ENCODE measurements around the gene TMEM131. TPM values are rescaled to one million over a fixed set of nuclear protein-coding genes. Genes with fewer than 3 reads are reported as not detected.
"Not testable (repeated sequence)": the region's sequence is repeated elsewhere in the genome, so short reads cannot be mapped to it uniquely, and the experiment has no call there.

Gene TMEM131
- total RNA-seq, 1 donor from 2014 or later, result 31.7 TPM

DNA sequence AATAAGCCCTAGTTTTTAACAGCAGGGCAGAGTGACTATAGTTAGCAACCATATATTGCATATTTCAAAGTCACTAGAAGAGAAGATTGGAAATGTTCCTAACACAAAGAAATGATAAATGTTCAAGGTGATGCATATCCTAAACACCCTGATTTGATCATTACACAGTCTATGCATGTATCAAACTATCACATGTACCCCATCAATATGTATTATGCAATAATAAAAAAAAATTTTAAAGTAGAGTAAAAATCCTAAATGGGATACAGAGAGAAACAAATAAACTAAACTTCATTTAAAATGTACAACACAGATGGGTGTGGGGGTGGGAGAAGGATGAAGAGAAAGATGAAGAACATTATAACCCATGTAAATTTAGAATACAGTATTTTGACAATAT is 93.9 kb downstream of the TMEM131 start:
- Mint-ChIP-seq H3K36me3 (ENCODE audit: low read depth, unreplicated experiment) (no peaks in the 10 kb centered on the region), H3K4me1 (ENCODE audit: unreplicated experiment) (no peaks in the 10 kb centered on the region), H3K9me3 (ENCODE audit: unreplicated experiment) (no peaks in the 10 kb centered on the region), H3K27me3 (ENCODE audit: unreplicated experiment) (peaks cover 1% of the 10 kb centered on the region), H3K27ac (ENCODE audit: unreplicated experiment) (no peak overlapping the region), H3K4me3 (ENCODE audit: unreplicated experiment) (no peak overlapping the region)
- TF ChIP-seq, protein P1, sequence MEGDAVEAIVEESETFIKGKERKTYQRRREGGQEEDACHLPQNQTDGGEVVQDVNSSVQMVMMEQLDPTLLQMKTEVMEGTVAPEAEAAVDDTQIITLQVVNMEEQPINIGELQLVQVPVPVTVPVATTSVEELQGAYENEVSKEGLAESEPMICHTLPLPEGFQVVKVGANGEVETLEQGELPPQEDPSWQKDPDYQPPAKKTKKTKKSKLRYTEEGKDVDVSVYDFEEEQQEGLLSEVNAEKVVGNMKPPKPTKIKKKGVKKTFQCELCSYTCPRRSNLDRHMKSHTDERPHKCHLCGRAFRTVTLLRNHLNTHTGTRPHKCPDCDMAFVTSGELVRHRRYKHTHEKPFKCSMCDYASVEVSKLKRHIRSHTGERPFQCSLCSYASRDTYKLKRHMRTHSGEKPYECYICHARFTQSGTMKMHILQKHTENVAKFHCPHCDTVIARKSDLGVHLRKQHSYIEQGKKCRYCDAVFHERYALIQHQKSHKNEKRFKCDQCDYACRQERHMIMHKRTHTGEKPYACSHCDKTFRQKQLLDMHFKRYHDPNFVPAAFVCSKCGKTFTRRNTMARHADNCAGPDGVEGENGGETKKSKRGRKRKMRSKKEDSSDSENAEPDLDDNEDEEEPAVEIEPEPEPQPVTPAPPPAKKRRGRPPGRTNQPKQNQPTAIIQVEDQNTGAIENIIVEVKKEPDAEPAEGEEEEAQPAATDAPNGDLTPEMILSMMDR (IDR thresholded peaks at IDR 0.05; ENCODE audit: unreplicated experiment), result no peak
- no peak for DNase-seq (ENCODE audit: low spot score)

DNA sequence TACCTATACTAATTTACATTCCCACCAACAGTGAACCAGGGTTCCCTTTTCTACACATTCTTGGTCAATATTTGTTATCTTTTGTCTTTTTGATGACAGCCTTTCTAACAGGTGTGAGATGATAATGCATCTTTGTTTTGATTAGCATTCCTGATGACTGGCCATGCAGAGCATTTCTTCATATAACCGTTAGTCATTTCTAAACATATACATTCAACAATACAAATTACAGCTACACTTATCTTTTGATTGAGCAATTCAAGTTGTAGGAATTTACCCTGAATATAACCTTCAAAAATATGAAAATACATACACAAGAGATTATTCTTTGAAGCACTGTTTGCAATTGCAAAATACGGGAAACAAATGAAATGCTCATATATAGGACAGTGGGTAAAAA is 94.9 kb downstream of the TMEM131 start:
- H3K4me1 Mint-ChIP-seq (ENCODE audit: unreplicated experiment), result no peaks in the 10 kb centered on the region
- H3K27me3 Mint-ChIP-seq (ENCODE audit: unreplicated experiment), result peaks cover 1% of the 10 kb centered on the region
- TF ChIP-seq, protein P1 (IDR thresholded peaks at IDR 0.05; ENCODE audit: unreplicated experiment), result no peak
- no peaks in the 10 kb centered on the region for H3K36me3 Mint-ChIP-seq (ENCODE audit: low read depth, unreplicated experiment)
- H3K4me3 Mint-ChIP-seq (ENCODE audit: unreplicated experiment), result no peak overlapping the region
- no peak for DNase-seq (ENCODE audit: low spot score)
- H3K9me3 Mint-ChIP-seq (ENCODE audit: unreplicated experiment), result no peaks in the 10 kb centered on the region
- no peak overlapping the region for H3K27ac Mint-ChIP-seq (ENCODE audit: unreplicated experiment)

DNA sequence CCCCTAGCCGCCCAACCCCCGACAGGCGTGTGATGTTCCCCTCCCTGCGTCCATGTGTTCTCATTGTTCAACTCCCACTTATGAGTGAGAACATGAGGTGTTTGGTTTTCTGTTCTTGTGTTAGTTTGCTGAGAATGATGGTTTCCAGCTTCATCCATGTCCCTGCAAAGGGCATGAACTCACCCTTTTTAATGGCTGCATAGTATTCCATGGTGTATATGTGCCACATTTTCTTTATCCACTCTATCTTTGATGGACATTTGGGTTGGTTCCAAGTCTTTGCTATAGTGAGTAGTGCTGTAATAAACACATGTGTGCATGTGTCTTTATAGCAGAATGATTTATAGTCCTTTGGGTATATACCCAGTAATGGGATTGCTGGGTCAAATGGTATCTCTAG is 102.7 kb downstream of the TMEM131 start:
- H3K27me3 Mint-ChIP-seq (ENCODE audit: unreplicated experiment), result not testable (repeated sequence)

DNA sequence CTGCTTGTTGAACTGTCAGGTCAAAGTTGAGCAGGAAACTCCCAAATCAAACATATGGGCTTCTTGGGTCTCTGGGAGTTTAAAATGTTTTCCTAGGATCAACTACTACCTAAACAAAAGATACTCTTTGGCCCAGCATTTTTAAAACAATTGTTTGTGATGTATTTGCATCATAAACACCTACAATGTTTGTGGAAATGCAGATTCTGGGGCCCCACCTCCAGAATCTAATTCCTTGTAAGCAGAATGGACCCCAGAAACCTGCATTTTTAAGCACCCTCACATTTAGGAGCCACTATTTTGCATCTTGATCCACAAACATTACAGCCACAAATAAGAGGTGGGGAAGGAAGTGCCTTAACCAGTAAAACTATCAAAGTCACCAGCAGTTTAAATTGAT is 104.1 kb downstream of the TMEM131 start:
- Mint-ChIP-seq H3K36me3 (ENCODE audit: low read depth, unreplicated experiment) (peaks cover 9% of the 10 kb centered on the region), H3K4me1 (ENCODE audit: unreplicated experiment) (peaks cover 6% of the 10 kb centered on the region), H3K27ac (ENCODE audit: unreplicated experiment) (no peak overlapping the region), H3K27me3 (ENCODE audit: unreplicated experiment) (no peaks in the 10 kb centered on the region), H3K4me3 (ENCODE audit: unreplicated experiment) (no peak overlapping the region), H3K9me3 (ENCODE audit: unreplicated experiment) (no peaks in the 10 kb centered on the region)
- DNase-seq (ENCODE audit: low spot score), result no peak
- TF ChIP-seq, protein P1 (IDR thresholded peaks at IDR 0.05; ENCODE audit: unreplicated experiment), result no peak

More for the DNA sequence above, 102.7 kb downstream of the TMEM131 start:
- not testable (repeated sequence) for H3K4me1 Mint-ChIP-seq (ENCODE audit: unreplicated experiment); H3K27ac Mint-ChIP-seq (ENCODE audit: unreplicated experiment); DNase-seq (ENCODE audit: low spot score); H3K9me3 Mint-ChIP-seq (ENCODE audit: unreplicated experiment); H3K4me3 Mint-ChIP-seq (ENCODE audit: unreplicated experiment); H3K36me3 Mint-ChIP-seq (ENCODE audit: low read depth, unreplicated experiment)

DNA sequence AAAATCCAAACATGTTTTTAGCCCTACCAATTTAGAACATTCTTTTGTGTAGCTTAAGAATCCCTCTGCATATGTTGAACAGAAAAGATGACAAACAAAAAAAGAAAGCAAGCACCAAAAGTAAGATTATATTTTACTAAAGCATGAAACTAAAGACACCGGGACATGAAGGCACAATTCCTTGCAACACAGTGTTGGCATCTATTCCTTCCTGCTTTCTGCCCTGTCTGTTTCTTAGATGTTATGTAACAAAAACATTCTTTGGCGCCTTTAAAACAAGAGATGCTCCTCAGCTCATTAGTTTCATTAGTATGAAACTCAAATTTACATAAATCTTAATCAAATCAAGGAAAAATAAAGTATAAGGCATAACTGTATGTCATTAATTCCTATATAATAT is 106.6 kb downstream of the TMEM131 start:
- Mint-ChIP-seq H3K4me3 (ENCODE audit: unreplicated experiment) (no peak overlapping the region), H3K36me3 (ENCODE audit: low read depth, unreplicated experiment) (peaks cover 30% of the 10 kb centered on the region), H3K4me1 (ENCODE audit: unreplicated experiment) (peaks cover 6% of the 10 kb centered on the region), H3K27ac (ENCODE audit: unreplicated experiment) (no peak overlapping the region), H3K27me3 (ENCODE audit: unreplicated experiment) (peaks cover 1% of the 10 kb centered on the region), H3K9me3 (ENCODE audit: unreplicated experiment) (peaks cover 5% of the 10 kb centered on the region)
- no peak for DNase-seq (ENCODE audit: low spot score)
- TF ChIP-seq, protein P1 (IDR thresholded peaks at IDR 0.05; ENCODE audit: unreplicated experiment), result no peak

DNA sequence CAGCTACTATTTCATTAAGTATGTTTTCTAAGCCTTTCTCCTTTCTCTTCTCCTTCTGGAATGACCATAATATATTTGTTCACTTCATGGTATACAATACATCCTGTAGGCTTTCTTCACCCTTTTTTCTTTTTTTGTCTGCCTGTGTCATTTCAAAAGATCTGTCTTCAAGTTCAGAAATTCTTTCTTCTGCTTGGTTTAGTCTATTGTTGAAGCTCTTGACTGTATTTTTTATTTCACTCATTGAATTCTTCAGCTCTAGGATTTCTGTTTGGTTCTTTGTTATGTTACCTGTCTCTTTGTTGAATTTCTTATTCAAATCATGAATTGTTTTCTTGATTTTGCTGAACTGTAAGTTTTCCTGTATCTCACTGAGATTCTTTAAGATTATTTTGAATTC is 109.9 kb downstream of the TMEM131 start:
- Mint-ChIP-seq H3K27me3 (ENCODE audit: unreplicated experiment) (peaks cover 1% of the 10 kb centered on the region), H3K4me3 (ENCODE audit: unreplicated experiment) (peak overlapping the region; percentile 66), H3K4me1 (ENCODE audit: unreplicated experiment) (peaks cover 6% of the 10 kb centered on the region), H3K36me3 (ENCODE audit: low read depth, unreplicated experiment) (peaks cover 30% of the 10 kb centered on the region), H3K27ac (ENCODE audit: unreplicated experiment) (no peak overlapping the region), H3K9me3 (ENCODE audit: unreplicated experiment) (peaks cover 5% of the 10 kb centered on the region)
- TF ChIP-seq, protein P1 (IDR thresholded peaks at IDR 0.05; ENCODE audit: unreplicated experiment), result no peak
- DNase-seq (ENCODE audit: low spot score), result no peak
